ENCODE data around the gene B3GALT4.

Gene B3GALT4

GRCh38 chr6:33301877-33302276 lies 25.0 kb downstream of the B3GALT4 start:
- ChIA-PET POLR2A (interaction anchor here (0.8 to 1.8 kb wide), 5 partner anchors 11 to 30 kb away, joined by 3 to 12 read pairs (median 4); partner anchors contain the start of genes B3GALT4, PFDN6, RPS18 and TAPBP), CTCF (interaction anchor here (0.6 to 0.8 kb wide), 2 partner anchors 11 to 124 kb away, joined by 3 to 4 read pairs; no protein-coding TSS in a partner anchor)
- TF ChIP-seq TARDBP (IDR thresholded peaks at IDR 0.05) (no peak), L3MBTL2 (conservative IDR thresholded peaks at IDR 0.05) (no peak), SP1 (IDR thresholded peaks at IDR 0.05) (no peak), HDGF (IDR thresholded peaks at IDR 0.05; ENCODE audit: borderline replicate concordance) (no peak), SUZ12 (IDR thresholded peaks at IDR 0.05) (no peak), PKNOX1 (IDR thresholded peaks at IDR 0.05) (no peak), ARNT (IDR thresholded peaks at IDR 0.05) (no peak), LEF1 (IDR thresholded peaks at IDR 0.05; ENCODE audit: borderline replicate concordance) (no peak), NFRKB (IDR thresholded peaks at IDR 0.05) (no peak), FOXK2 (IDR thresholded peaks at IDR 0.05) (no peak), ELF4 (IDR thresholded peaks at IDR 0.05) (no peak), FOXA1 (IDR thresholded peaks at IDR 0.05) (no peak)
- DNase-seq (ENCODE audit: extremely low spot score), result no peak

- TF ChIP-seq FOXA1 (IDR thresholded peaks at IDR 0.05), result no peak
- no peak for TF ChIP-seq FOXM1 (IDR thresholded peaks at IDR 0.05; ENCODE audit: borderline replicate concordance)
- no peak for TF ChIP-seq HDGF (IDR thresholded peaks at IDR 0.05; ENCODE audit: borderline replicate concordance)
- no peak for TF ChIP-seq TARDBP (IDR thresholded peaks at IDR 0.05)
- TF ChIP-seq ELF4 (IDR thresholded peaks at IDR 0.05), result no peak
- TF ChIP-seq PKNOX1 (IDR thresholded peaks at IDR 0.05), result no peak
- TF ChIP-seq BHLHE40 (IDR thresholded peaks at IDR 0.05; ENCODE audit: borderline replicate concordance), result no peak
- TF ChIP-seq CTBP1 (IDR thresholded peaks at IDR 0.05; ENCODE audit: borderline replicate concordance), result no peak
- no peak for TF ChIP-seq L3MBTL2 (conservative IDR thresholded peaks at IDR 0.05)
- TF ChIP-seq LEF1 (IDR thresholded peaks at IDR 0.05; ENCODE audit: borderline replicate concordance), result no peak
- no peak for TF ChIP-seq NFRKB (IDR thresholded peaks at IDR 0.05)
- TF ChIP-seq SUZ12 (IDR thresholded peaks at IDR 0.05), result no peak
- TF ChIP-seq SP1 (IDR thresholded peaks at IDR 0.05), result no peak
- no peak for TF ChIP-seq FOXK2 (IDR thresholded peaks at IDR 0.05)
- no peak for TF ChIP-seq ZNF384 (IDR thresholded peaks at IDR 0.05)
- TF ChIP-seq ARNT (IDR thresholded peaks at IDR 0.05), result no peak
- no peak for DNase-seq (ENCODE audit: extremely low spot score)
- ChIA-PET POLR2A (no interaction called here), CTCF (no interaction called here)
These were observed 27.3 kb downstream of the B3GALT4 start for GRCh38 chr6:33304216-33304615.

DNA sequence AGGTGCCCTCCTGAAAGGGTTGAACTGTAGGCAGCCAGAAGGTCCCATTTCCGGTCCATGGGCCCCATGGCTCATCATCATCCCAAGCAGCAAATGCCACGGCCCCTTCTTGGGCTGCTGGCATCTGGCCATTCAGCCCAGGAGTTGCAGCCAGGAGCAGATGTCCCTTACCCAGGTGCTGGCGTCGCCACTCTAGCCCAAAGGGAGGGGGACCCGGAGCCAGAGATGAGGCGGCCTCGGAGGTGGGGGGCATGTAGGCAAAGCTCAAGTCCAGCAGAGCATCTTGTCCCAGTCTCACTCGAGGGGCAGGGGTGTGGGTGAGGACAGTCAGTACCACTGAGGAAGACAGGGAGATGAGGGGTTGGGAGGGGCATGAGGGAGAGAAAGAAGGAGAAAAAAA lies 28.1 kb downstream of the B3GALT4 start:
- ChIA-PET CTCF (no interaction called here), POLR2A (no interaction called here)
- no peak for TF ChIP-seq TARDBP (IDR thresholded peaks at IDR 0.05)
- no peak for TF ChIP-seq L3MBTL2 (conservative IDR thresholded peaks at IDR 0.05)
- no peak for TF ChIP-seq ELF4 (IDR thresholded peaks at IDR 0.05)
- no peak for TF ChIP-seq SUZ12 (IDR thresholded peaks at IDR 0.05)
- no peak for TF ChIP-seq CTBP1 (IDR thresholded peaks at IDR 0.05; ENCODE audit: borderline replicate concordance)
- TF ChIP-seq LEF1 (IDR thresholded peaks at IDR 0.05; ENCODE audit: borderline replicate concordance), result no peak
- TF ChIP-seq NFRKB (IDR thresholded peaks at IDR 0.05), result no peak
- no peak for TF ChIP-seq FOXM1 (IDR thresholded peaks at IDR 0.05; ENCODE audit: borderline replicate concordance)
- TF ChIP-seq SP1 (IDR thresholded peaks at IDR 0.05), result no peak
- TF ChIP-seq ARNT (IDR thresholded peaks at IDR 0.05), result no peak
- TF ChIP-seq BHLHE40 (IDR thresholded peaks at IDR 0.05; ENCODE audit: borderline replicate concordance), result no peak
- TF ChIP-seq ZNF384 (IDR thresholded peaks at IDR 0.05), result no peak
- no peak for TF ChIP-seq FOXK2 (IDR thresholded peaks at IDR 0.05)
- no peak for TF ChIP-seq HDGF (IDR thresholded peaks at IDR 0.05; ENCODE audit: borderline replicate concordance)
- TF ChIP-seq FOXA1 (IDR thresholded peaks at IDR 0.05), result no peak
- no peak for TF ChIP-seq PKNOX1 (IDR thresholded peaks at IDR 0.05)
- no peak for DNase-seq (ENCODE audit: extremely low spot score)

DNA sequence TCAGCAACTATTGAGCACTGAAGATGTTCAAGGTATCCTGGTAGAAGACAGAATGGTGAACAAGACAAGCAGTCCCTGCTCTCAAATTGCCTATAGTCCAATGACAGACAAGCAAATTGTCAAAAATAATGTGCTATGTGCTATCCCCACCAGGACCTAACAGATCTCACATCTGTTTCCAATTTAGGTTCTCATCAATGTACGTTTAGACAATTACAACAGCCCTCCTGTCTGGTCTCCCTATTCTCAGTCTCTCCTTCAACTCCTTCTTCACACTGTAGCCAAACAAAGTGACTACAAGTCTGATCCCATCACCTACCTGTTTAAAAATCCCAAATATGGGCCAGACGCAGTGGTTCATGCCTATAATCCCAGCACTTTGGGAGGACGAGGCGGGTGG lies 29.4 kb downstream of the B3GALT4 start:
- CTCF ChIA-PET, result no interaction called here
- TF ChIP-seq CTBP1 (IDR thresholded peaks at IDR 0.05; ENCODE audit: borderline replicate concordance) (no peak), FOXM1 (IDR thresholded peaks at IDR 0.05; ENCODE audit: borderline replicate concordance) (no peak), LEF1 (IDR thresholded peaks at IDR 0.05; ENCODE audit: borderline replicate concordance) (no peak), HDGF (IDR thresholded peaks at IDR 0.05; ENCODE audit: borderline replicate concordance) (no peak), SP1 (IDR thresholded peaks at IDR 0.05) (no peak), TARDBP (IDR thresholded peaks at IDR 0.05) (no peak), L3MBTL2 (conservative IDR thresholded peaks at IDR 0.05) (no peak), FOXK2 (IDR thresholded peaks at IDR 0.05) (no peak), ARNT (IDR thresholded peaks at IDR 0.05) (no peak), BHLHE40 (IDR thresholded peaks at IDR 0.05; ENCODE audit: borderline replicate concordance) (no peak), PKNOX1 (IDR thresholded peaks at IDR 0.05) (no peak), FOXA1 (IDR thresholded peaks at IDR 0.05) (no peak), NFRKB (IDR thresholded peaks at IDR 0.05) (no peak), SUZ12 (IDR thresholded peaks at IDR 0.05) (no peak), ELF4 (IDR thresholded peaks at IDR 0.05) (no peak), ZNF384 (IDR thresholded peaks at IDR 0.05) (no peak)
- no peak for DNase-seq (ENCODE audit: extremely low spot score)
- POLR2A ChIA-PET, result no interaction called here

GRCh38 chr6:33312361-33313104 lies 35.6 kb downstream of the B3GALT4 start:
- peak; percentile 61 for DNase-seq (ENCODE audit: extremely low spot score)
- POLR2A ChIA-PET, result interaction anchor here (0.9 to 4.6 kb wide), 8 partner anchors 11 to 341 kb away, joined by 3 to 46 read pairs (median 6); partner anchors contain the start of genes B3GALT4, PFDN6, RGL2 and RPS18
- CTCF ChIA-PET, result interaction anchor here (0.7 to 1.2 kb wide), 2 partner anchors 12 to 13 kb away, joined by 3 to 4 read pairs; no protein-coding TSS in a partner anchor
- TF ChIP-seq ZNF384 (IDR thresholded peaks at IDR 0.05) (peak; percentile 75), FOXM1 (IDR thresholded peaks at IDR 0.05; ENCODE audit: borderline replicate concordance) (no peak)

All from HEK293T (cell line).